ENCODE data around the gene RAB26. TPM values are rescaled to one million over a fixed set of nuclear protein-coding genes. Genes with fewer than 3 reads are reported as not detected.
A peak's percentile ranks its signal among the peaks of the same experiment; 100 is the strongest.

RAB26 gene
- total RNA-seq, 1 donor from 2014 or later, result 5.8 TPM

DNA sequence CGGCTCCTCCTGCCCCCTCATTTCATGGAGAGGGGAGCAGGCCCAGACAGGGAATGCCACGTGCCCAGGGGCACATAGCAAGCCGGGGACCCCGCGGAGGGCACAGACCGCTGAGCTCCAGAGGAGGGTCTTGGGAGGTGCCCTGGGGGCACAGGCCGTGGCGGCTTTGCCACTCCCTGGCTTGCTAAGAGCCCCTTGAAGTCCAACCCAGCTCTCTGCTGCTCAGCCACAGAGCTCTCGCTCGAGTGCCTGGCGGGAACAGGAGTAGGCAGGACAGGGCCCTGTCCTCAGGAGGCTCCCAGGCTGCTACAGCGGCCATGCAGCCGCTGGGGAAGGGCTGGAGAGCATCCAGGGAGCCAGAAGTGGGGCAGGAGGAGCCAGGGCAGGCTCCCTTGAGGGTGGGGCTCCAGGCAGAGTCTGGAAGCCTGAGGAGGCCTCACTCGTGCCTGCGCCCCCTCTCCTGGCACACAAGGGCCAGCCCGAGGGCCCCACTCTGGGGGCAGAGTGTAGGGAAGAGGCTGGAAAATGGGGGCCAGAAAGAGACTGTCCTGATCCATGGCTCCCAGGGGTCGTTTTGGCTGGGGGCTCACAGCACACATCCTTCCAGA is 4.4 kb upstream of the RAB26 start:
- DNase-seq, result no peak

GRCh38 chr16:2145843-2146242 is 2.6 kb upstream of the RAB26 start:
- no peak for DNase-seq

- no peak for DNase-seq
Observed at GRCh38 chr16:2147378-2147777, 1.0 kb upstream of the RAB26 start.

GRCh38 chr16:2148714-2149629 is 547 bp downstream of the RAB26 start:
- DNase-seq, result no peak

DNA sequence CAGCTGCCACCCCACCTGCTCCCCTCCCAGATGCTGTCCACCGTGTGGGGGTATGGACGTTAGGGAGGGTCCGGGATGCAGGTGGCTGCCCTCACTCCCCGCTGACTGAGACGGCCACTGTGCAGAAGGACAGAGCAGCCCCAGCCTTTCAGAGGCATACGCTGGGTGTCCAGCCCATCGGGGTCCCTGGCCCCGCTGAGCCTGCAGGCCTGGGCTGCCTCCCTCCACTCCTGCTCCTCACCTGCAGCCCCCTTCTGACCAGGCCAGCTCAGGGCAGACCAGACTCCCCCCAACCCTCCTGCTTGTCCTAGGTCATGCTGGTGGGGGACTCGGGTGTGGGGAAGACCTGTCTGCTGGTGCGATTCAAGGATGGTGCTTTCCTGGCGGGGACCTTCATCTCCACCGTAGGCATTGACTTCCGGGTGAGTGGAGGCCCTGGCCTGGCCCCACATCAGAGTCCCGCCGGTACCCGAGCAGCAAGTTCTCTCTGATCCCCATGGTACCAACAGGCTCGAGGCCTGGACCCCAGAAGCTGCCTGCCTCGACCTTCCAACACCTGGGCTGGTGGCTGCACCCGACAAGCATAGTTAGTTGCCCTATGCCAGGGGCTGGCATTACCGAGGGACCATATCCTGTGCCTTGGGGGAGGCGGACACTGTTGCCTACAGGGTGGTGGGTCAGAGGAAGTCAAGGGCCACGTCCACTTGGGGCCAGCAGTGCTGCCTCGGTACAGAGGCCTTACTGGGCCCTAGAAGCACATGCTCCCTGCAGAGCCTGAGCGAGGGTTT is 1.4 kb downstream of the RAB26 start:
- no peak for DNase-seq

DNA sequence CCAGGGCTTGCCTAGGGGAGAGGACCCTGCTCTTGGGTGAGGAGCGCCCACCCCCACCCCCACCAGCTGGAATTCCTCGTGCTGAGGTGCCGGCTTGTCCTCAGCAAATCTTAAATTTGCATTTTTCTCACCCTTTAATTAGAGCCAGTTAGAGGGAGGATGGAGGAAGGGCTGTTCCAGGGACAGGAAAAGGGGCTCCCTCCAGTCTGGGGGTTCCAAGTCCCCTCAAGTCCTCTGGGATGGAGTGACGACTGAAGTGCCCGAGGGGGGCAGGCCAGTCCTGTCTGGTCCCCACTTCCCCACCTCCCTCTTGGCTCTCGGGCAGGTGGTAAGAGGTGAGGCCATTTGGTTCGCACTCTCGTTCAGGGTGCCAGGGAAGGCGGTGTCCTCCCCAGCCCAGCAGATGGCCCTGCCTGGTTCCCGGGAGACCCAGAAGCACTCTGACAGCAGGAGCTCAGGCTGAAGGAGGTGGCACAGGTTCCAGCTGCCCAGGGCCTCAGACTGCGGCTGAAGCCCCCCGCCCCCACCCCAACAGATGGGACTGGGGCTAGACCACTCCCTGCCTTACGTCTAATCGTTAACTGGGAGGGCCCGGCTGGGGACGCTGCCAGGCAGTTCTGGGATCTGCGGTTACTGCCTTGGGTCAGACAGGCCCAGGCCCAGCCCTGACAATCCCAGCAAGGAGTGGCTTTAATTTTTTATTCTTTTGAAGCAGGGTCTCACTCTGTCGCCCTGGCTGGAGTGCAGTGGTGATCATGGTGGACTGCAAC is 2.2 kb downstream of the RAB26 start:
- no peak for DNase-seq

GRCh38 chr16:2151188-2152091 is 3.0 kb downstream of the RAB26 start:
- no peak for DNase-seq

GRCh38 chr16:2152695-2153506 is 4.5 kb downstream of the RAB26 start:
- DNase-seq, result no peak

- no peak for DNase-seq
Observed at GRCh38 chr16:2154533-2155090, 6.2 kb downstream of the RAB26 start.

DNA sequence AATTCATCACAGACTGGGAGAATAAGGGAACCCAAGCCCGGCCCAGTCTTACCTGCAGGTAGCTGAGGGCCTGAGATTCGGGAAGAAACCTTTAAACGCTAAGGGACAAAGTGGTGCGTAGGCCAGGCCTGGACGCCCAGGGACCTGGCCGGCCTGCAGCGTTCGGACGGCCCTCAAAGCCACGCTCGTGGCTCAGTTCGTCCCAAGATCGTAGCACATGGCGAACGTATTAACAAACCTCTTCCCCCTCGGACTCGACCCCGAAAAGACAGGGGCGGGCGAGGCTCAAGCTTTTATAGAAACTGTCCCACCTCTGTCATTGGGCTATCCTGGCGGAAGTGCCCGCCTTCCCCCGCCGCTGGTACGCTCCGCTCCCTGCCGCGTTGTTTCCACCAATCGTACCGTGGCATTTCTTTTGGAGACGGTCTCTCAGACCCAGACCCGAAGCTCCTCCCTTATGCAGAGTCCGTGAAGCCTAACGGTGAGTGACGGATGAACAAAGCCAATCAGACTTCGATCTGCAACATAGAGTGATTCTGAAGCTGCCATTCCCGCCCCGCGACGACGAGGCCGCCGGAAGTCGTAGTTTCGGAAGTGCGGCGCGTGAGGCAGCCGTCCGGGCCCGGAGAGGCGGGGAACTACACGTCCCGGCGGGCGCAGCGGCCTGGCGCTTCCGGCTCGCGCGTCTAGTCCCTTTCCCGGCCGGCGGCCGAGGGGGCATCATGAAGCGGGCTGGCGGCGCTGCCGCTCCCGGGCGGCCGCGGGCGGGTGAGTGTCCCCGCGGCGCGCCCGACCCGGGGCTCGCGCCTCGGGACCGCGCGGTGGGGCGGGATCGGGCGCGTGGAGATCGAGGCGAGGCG is 6.9 kb downstream of the RAB26 start, which contains the start of gene TRAF7:
Gene TRAF7, plus strand, starts transcription at position 692 of the 860 bp plus-strand sequence. CDS start 8,139 bp downstream, outside the sequence.
- DNase-seq, result peak; percentile 99

DNA sequence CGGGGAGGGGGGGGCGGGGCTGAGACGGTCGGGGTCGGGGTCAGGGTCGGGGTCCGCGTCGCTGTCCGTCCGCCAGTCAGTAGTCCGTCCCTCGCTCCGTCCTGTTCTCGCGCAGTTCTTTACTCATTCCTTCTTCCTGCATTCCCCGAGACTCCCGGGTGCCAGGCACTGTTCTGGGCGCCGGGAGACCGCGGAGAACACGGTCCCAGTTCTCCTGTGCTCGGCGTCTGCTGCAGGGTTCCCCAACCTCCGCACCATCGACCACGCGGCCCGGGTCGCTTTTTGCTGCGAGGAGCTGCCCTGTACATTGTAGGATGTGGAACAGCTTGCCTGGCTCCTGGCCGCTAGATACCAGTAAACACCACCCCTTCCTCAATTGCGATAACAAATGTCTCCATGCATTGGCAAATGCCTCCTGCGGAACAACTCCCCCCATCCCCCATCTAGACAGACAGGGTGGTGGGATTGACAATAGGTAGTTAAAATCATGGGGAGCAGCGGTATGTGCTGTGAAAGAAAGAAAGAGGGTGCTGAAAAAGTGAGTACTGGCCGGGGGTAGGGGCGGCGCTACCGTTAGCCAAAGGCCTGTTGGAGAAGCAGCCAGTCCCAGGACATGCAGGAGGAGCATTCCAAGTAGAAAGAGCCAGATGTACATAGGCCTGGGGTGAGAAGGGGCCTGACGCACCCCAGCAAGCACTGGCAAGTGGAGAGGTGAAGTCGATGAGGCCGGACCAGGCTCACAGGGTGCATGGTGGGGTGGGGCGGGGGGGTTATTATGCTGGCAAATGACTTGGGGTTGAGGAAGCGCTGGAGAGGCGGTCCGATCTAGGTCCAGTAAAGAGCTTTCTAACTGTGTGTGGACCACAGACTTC is 7.8 kb downstream of the RAB26 start:
- no peak for DNase-seq

DNA sequence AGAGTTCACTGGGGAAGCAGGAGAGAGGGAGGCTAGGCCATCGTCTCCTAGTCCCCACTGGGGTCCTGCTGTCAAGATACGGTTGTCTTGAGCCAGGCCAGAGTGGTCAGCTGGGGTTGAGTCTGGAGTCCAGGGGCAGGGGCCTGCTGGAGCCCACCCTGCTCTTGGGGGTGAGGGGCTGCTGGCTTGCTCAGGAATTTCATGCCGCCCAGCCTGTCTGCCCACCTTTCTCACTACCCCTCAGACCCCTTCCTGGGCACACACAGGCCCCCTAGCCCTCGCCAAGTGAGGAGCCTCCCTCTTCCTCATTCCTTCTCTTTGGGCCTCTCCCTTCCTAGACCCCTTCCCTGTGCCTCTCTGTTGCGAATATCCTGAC is 8.4 kb downstream of the RAB26 start:
- DNase-seq, result no peak

- DNase-seq, result no peak
Observed at GRCh38 chr16:2157480-2158261, 9.2 kb downstream of the RAB26 start.

DNA sequence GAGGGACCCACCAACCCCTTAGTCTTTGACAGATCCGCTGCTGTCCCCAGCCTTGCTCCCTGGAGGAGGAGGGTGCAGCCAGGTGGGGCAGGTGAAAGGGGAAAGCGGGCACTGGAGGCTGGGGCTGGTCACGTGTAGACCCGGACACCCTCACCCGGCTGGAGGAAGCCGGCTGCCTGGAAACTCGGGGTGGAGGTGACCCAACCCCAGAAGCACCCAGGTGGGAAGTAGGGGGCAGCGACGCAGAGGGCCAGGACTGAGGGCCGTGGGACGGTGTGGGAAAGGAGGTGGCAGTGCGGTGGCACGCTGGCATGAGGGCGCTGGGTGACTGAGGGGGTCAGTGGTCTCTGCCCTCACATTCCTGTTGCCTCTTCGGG is 9.8 kb downstream of the RAB26 start:
- DNase-seq, result no peak

- DNase-seq, result no peak
Observed at GRCh38 chr16:2159175-2159838, 10.9 kb downstream of the RAB26 start.

GRCh38 chr16:2160915-2161551 is 12.6 kb downstream of the RAB26 start:
- DNase-seq, result no peak

Data from occipital lobe (tissue), 2 donors.